GM21381 (cell line): Measurements from ENCODE around the gene ATP9B.
A peak's percentile ranks its signal among the peaks of the same experiment; 100 is the strongest.
"Not testable (repeated sequence)": the region's sequence is repeated elsewhere in the genome, so short reads cannot be mapped to it uniquely, and the experiment has no call there.

Source experiments
- ATAC-seq: cut with Tn5 transposase; IDR thresholded peaks from one replicate; pipeline ENCODE4 v1.9.1; 2021; ENCODE audit warnings: mild to moderate bottlenecking, moderate library complexity; ENCODE audit not compliant: unreplicated experiment

Gene ATP9B

GRCh38 chr18:79352432-79352831, 283.2 kb downstream of the ATP9B start:
- no peak for ATAC-seq

- ATAC-seq, result no peak
Observed at GRCh38 chr18:79353267-79353666, 284.1 kb downstream of the ATP9B start.

- no peak for ATAC-seq
Observed at GRCh38 chr18:79354350-79354749, 285.2 kb downstream of the ATP9B start.

- ATAC-seq, result peak; percentile 31
Observed at GRCh38 chr18:79355433-79356335, 286.5 kb downstream of the ATP9B start.

GRCh38 chr18:79356435-79356834, 287.2 kb downstream of the ATP9B start:
- ATAC-seq, result peak; percentile 86

GRCh38 chr18:79360933-79361332, 291.7 kb downstream of the ATP9B start:
- ATAC-seq, result no peak

GRCh38 chr18:79361766-79362522, 292.8 kb downstream of the ATP9B start:
- no peak for ATAC-seq

GRCh38 chr18:79365701-79366100, 296.5 kb downstream of the ATP9B start:
- ATAC-seq, result no peak

- ATAC-seq, result no peak
Observed at GRCh38 chr18:79366177-79367094, 297.2 kb downstream of the ATP9B start.

- ATAC-seq, result no peak
Observed at GRCh38 chr18:79367480-79367879, 298.3 kb downstream of the ATP9B start.

- ATAC-seq, result no peak
Observed at GRCh38 chr18:79367989-79368388, 298.8 kb downstream of the ATP9B start.

- no peak for ATAC-seq
Observed at GRCh38 chr18:79368681-79369080, 299.5 kb downstream of the ATP9B start.

GRCh38 chr18:79371561-79372121, 302.4 kb downstream of the ATP9B start:
- no peak for ATAC-seq

- no peak for ATAC-seq
Observed at GRCh38 chr18:79372461-79372860, 303.3 kb downstream of the ATP9B start.

- ATAC-seq, result no peak
Observed at GRCh38 chr18:79372991-79373390, 303.8 kb downstream of the ATP9B start.

GRCh38 chr18:79373736-79374135, 304.5 kb downstream of the ATP9B start:
- ATAC-seq, result no peak

GRCh38 chr18:79374408-79375171, 305.4 kb downstream of the ATP9B start:
- ATAC-seq, result peak; percentile 86

GRCh38 chr18:79375441-79376154, 306.4 kb downstream of the ATP9B start:
- ATAC-seq, result no peak

- ATAC-seq, result not testable (repeated sequence)
Observed at GRCh38 chr18:79376661-79377060, 307.5 kb downstream of the ATP9B start.
